SJCRH30 (cell line): Measurements from ENCODE around the gene CCND2. TPM values are rescaled to one million over a fixed set of nuclear protein-coding genes. Genes with fewer than 3 reads are reported as not detected.

Experiments used
- DNase-seq, 2 experiments: peaks; one replicate each; pipeline ENCODE4 v3.0.0-alpha.2; 2015 to 2020
- H3K27ac ChIP-seq: fragments of 250-450 bp; sonication (Bioruptor Pico); 2 replicates; pipeline ENCODE4 v1.5.1; 2020; ENCODE audit warnings: mild to moderate bottlenecking, moderate library complexity
- H3K27me3 ChIP-seq: fragments of 250-450 bp; sonication (Bioruptor Pico); 2 replicates; pipeline ENCODE4 v1.5.1; 2020; ENCODE audit warnings: mild to moderate bottlenecking, moderate library complexity
- H3K36me3 ChIP-seq: fragments of 250-450 bp; sonication (Bioruptor Pico); 2 replicates; pipeline ENCODE4 v1.5.1; 2020; ENCODE audit warnings: mild to moderate bottlenecking, moderate library complexity
- H3K4me1 ChIP-seq: fragments of 250-450 bp; sonication (Bioruptor Pico); 2 replicates; pipeline ENCODE4 v1.5.1; 2020; ENCODE audit warnings: mild to moderate bottlenecking, moderate library complexity
- H3K4me3 ChIP-seq: fragments of 250-450 bp; sonication (Bioruptor Pico); 2 replicates; pipeline ENCODE4 v1.5.1; 2020; ENCODE audit warnings: mild to moderate bottlenecking, moderate library complexity
- H3K9me3 ChIP-seq: fragments of 250-450 bp; sonication (Bioruptor Pico); replicated peaks from 2 replicates; pipeline ENCODE4 v1.5.1; 2020; ENCODE audit warnings: mild to moderate bottlenecking, moderate library complexity
- total RNA-seq: library from RNA; depleted of rRNA; stranded (reverse); fragments of >200 nt; shearing (Covaris generic); gene quantifications from 2 replicates; pipeline ENCODE4 v1.2.3, GENCODE V29; 2014

CCND2 gene
- total RNA-seq, 1 experiment from 2014 or later = 987 TPM

DNA sequence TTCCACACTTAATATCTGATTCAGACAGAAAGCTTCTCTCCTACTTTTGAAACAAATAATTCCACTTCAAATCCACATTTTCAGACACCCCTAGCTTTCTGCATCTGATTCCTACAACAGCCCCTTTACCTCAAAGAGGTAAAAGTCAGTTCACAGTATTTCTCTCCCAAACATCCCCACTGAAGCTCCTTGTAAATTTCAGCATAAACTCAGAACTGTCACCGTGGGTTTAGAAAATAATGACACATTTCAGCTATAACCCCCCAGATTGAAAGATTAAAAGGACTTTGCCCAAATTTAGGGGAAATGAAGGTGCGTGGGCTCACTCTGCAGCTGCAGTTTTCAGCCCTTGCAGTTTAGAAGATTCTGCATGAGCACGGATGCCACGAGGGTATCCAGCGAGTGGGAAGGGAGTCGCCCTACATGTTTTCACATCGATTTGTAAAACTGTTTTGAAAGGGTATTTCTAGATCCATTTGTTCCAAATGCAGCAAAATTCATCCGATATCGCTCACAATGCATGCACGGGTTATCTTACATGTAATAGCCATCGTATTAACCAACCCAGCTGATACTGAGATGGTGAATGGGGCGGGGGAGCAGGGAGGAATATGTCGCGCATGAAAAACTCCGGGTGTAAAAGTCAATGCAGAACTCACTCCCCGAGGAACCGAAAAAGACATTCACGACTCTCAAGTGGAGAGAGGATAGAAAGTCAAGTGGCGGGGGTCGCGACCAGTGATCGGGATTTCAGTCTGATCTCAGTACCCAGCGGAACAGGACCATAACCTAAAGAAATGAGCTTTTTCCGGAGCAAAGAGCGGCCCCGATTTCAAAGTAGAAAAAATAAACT is 5.0 kb upstream of the CCND2 start:
- Histone ChIP-seq H3K9me3 (no peaks in the 10 kb centered on the region), H3K27me3 (no peaks in the 10 kb centered on the region), H3K4me3 (peak overlapping the region; percentile 93), H3K27ac (peak overlapping the region; percentile 77), H3K4me1 (peaks cover 6% of the 10 kb centered on the region), H3K36me3 (no peaks in the 10 kb centered on the region)
- peak in 1 of 2 experiments; percentile 61 for DNase-seq

DNA sequence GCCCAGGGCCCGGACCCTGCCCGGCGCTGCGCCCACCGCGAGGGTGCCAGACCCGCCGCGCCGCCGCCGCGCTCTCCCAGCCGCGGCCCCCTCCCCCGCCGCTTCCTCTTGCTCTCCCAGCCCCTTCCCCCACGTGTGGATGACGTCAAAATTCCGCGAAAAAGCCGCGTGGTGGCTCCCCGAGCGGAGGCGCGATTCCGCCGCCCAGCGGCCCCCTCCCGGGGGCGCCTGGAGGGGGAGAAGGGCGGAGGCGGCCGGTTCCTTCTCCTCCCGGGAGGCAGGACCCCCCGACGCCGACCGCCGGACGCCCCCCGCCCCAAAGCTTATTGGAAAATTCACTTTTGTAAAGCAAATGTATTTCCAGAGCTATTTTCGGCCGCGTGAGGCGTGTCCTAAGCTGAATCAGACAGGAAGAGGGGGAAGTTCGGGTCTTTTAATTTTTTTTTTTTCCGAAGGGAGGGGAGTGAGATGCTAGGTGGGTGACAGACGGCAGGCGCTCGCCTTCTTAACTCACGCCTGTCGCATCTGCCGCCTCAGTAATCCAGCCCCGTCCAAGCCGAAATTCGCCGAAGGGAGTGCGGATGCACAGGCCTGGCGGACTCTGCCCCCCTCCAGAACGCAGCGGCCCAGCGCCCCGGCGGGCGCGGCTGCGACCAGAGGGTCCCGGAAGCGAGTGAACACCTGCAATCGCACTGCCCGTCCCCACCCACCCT is 4.1 kb upstream of the CCND2 start:
- Histone ChIP-seq H3K36me3 (peaks cover 6% of the 10 kb centered on the region), H3K4me3 (peak overlapping the region; percentile 93), H3K9me3 (no peaks in the 10 kb centered on the region), H3K4me1 (peaks cover 6% of the 10 kb centered on the region), H3K27me3 (no peaks in the 10 kb centered on the region), H3K27ac (peak overlapping the region; percentile 79)
- peak; percentile 91 to 93 for DNase-seq

DNA sequence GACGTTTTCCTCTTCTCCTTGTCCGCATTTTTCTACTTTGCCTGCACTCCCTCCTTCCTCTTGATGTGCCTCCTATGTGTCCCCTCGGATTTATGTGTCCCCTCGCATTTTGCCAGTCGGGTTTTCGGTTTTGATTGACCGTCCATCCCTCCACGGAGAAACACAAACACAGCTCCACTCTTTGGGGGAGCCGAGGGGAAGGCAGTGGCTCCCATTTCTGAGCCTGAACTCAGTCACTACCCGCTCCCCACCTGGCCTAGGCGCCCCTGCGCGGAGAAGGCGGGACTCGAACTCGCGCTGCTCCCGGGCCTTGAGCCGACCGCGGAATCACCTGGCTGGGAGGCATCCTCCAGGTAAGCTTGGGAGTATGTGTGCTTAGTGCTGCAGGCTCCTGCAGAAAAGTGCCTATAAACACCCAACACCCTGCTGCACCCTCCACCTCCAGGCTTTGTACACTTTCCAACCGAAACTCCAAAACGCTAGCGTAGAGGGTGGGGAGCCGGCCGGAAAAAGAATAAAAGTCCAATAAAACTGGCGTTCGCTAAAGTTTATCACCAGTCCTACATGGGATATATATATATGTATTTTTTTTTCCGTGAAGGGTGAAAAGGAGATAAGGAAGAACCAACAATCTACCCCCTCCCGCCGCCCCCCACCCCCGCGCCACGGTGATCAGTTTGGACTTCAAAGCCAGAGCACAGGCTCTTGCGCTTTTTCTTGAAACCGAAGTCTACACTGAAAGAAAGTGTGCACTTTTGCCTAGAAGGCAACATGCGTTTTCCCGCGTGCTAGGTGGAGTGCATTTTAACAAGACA is 3.3 kb upstream of the CCND2 start:
- Histone ChIP-seq H3K27ac (peak overlapping the region; percentile 79), H3K9me3 (no peaks in the 10 kb centered on the region), H3K4me1 (peaks cover 6% of the 10 kb centered on the region), H3K36me3 (peaks cover 13% of the 10 kb centered on the region), H3K27me3 (no peaks in the 10 kb centered on the region), H3K4me3 (peak overlapping the region; percentile 93)
- DNase-seq = no peak

DNA sequence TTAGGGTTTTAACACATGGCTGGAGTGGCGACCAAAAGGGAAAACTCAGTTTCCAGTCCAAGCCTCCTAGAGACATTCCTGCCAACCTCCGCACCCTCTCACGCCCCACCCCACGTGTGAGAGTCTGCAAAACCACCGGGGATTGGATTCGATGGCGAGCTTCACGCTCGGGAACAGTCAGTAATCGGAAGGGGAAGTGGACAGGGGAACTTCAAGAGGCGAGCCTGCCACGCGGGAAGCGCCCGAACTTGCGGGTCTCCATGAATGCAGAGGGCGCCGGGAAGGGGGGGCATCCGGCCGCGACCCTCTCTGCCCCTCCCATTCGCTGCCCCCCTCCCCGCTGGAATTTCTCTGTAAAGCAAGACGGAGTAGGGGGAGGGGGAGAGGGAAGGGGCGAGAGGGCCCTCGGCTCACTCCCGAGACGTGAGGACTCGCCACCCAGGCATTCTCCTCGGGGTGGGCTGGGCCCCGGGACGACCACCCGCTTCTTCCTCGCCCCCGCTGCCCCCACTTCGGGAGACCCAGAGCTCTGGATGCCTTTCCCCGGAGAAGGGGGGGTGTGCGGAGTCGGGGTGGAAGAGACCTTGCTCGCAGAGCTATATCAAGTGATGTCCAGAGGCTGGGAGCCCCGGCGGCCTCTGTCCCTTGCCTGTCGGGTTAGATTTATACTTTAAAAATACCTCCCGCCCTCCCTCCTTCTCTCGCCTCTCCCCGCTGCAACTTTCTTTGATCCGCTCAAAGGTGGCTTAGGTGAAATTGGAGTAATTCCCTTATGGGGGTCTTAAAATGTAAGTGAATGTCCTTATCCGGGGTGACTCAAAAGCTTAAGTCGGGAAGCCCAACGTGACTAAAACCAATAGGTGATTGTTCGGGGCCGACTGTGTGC is 2.5 kb upstream of the CCND2 start:
- H3K27me3 ChIP-seq = no peaks in the 10 kb centered on the region
- peak overlapping the region; percentile 79 for H3K27ac ChIP-seq
- H3K36me3 ChIP-seq = peaks cover 22% of the 10 kb centered on the region
- H3K4me3 ChIP-seq = peak overlapping the region; percentile 93
- H3K9me3 ChIP-seq = no peaks in the 10 kb centered on the region
- DNase-seq = peak; percentile 66 to 67
- peaks cover 6% of the 10 kb centered on the region for H3K4me1 ChIP-seq

DNA sequence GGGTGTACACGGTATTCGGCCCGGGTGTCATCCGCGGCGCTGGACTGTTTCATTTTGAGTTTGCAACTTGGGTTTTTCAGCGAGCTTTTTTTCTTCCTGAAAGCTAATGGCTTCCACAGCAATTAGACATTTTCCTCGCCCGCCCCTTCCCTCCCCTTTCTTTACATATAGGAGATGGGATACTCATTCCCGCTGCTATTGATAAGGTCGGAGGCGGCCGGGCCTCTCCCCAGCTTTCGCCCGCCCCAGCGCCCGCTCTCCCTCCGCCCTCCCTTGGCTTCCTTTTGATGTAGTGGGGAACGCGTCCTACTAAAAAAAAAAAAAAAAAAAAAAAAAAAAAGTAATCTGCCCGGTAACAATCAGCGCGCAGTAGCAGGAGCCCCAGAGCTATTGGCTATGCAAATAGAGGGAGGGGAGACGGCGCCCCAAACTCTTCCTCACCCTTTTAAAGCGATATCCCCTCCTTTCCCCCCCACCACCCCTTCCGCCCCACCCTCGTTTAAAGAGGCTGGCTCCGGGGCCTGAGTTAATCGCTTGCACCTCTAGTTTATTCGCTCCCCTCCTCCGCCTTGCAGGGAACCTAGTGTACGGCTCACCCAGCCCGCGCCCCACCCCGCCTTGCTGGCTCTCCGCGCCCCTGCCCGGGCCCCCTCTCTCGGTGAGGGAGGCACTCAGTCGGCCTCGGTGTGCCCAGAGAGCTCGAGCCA is 1.7 kb upstream of the CCND2 start:
- Histone ChIP-seq H3K27ac (peak overlapping the region; percentile 89), H3K4me1 (peaks cover 6% of the 10 kb centered on the region), H3K27me3 (no peaks in the 10 kb centered on the region), H3K36me3 (peaks cover 29% of the 10 kb centered on the region), H3K9me3 (no peaks in the 10 kb centered on the region), H3K4me3 (peak overlapping the region; percentile 93)
- peak; percentile 83 to 85 for DNase-seq

DNA sequence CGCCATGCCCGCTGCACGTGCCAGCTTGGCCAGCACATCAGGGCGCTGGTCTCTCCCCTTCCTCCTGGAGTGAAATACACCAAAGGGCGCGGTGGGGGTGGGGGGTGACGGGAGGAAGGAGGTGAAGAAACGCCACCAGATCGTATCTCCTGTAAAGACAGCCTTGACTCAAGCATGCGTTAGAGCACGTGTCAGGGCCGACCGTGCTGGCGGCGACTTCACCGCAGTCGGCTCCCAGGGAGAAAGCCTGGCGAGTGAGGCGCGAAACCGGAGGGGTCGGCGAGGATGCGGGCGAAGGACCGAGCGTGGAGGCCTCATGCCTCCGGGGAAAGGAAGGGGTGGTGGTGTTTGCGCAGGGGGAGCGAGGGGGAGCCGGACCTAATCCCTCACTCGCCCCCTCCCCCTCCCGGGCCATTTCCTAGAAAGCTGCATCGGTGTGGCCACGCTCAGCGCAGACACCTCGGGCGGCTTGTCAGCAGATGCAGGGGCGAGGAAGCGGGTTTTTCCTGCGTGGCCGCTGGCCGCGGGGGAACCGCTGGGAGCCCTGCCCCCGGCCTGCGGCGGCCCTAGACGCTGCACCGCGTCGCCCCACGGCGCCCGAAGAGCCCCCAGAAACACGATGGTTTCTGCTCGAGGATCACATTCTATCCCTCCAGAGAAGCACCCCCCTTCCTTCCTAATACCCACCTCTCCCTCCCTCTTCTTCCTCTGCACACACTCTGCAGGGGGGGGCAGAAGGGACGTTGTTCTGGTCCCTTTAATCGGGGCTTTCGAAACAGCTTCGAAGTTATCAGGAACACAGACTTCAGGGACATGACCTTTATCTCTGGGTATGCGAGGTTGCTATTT is 914 bp upstream of the CCND2 start:
- H3K4me1 ChIP-seq = peaks cover 7% of the 10 kb centered on the region
- peak overlapping the region; percentile 93 for H3K4me3 ChIP-seq
- H3K9me3 ChIP-seq = no peaks in the 10 kb centered on the region
- peak; percentile 73 for DNase-seq
- peaks cover 37% of the 10 kb centered on the region for H3K36me3 ChIP-seq
- peak overlapping the region; percentile 89 for H3K27ac ChIP-seq
- H3K27me3 ChIP-seq = no peaks in the 10 kb centered on the region

DNA sequence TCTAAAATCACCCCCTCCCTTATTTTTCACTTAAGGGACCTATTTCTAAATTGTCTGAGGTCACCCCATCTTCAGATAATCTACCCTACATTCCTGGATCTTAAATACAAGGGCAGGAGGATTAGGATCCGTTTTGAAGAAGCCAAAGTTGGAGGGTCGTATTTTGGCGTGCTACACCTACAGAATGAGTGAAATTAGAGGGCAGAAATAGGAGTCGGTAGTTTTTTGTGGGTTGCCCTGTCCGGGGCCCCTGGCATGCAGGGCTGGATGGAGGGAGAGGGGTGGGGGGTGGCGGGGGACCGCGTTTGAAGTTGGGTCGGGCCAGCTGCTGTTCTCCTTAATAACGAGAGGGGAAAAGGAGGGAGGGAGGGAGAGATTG is 300 bp upstream of the CCND2 start:
- DNase-seq = no peak
- H3K27ac ChIP-seq = peak overlapping the region; percentile 89
- peaks cover 12% of the 10 kb centered on the region for H3K4me1 ChIP-seq
- H3K27me3 ChIP-seq = no peaks in the 10 kb centered on the region
- no peaks in the 10 kb centered on the region for H3K9me3 ChIP-seq
- peaks cover 43% of the 10 kb centered on the region for H3K36me3 ChIP-seq
- H3K4me3 ChIP-seq = peak overlapping the region; percentile 93

DNA sequence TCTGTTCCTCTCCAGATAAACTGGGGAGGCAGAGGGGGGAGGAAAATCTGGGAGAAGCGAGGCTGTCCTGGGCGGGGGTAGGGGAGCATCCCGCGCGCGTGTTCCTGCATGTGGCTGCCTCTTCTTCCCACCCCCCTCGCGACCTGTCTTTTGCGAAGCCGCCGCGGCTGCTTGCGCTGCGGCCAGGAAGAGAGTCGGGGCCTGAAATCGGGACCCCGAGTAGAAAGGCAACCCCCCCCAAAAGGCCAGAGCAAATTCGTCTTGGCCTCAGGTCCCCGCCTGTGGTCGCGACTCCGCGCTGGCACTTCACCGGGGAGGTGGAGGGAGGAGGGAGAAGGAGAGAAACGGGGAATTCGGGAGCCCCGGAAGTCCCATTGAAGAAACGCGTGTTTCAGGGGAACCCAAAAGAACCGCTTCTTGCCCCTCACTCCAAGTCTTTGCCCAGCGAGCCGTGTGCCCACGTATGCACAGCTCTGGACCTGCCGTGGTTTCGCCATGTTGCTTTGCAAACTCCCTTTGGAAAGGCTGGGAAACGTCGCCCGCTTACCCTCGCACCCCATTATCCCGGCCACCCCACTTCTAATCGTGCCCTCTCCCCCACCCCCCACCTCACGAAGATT is 944 bp downstream of the CCND2 start:
- H3K36me3 ChIP-seq = peaks cover 56% of the 10 kb centered on the region
- H3K9me3 ChIP-seq = no peaks in the 10 kb centered on the region
- H3K4me3 ChIP-seq = peak overlapping the region; percentile 93
- peak overlapping the region; percentile 89 for H3K27ac ChIP-seq
- H3K27me3 ChIP-seq = no peaks in the 10 kb centered on the region
- DNase-seq = peak; percentile 48 to 52
- peaks cover 13% of the 10 kb centered on the region for H3K4me1 ChIP-seq

DNA sequence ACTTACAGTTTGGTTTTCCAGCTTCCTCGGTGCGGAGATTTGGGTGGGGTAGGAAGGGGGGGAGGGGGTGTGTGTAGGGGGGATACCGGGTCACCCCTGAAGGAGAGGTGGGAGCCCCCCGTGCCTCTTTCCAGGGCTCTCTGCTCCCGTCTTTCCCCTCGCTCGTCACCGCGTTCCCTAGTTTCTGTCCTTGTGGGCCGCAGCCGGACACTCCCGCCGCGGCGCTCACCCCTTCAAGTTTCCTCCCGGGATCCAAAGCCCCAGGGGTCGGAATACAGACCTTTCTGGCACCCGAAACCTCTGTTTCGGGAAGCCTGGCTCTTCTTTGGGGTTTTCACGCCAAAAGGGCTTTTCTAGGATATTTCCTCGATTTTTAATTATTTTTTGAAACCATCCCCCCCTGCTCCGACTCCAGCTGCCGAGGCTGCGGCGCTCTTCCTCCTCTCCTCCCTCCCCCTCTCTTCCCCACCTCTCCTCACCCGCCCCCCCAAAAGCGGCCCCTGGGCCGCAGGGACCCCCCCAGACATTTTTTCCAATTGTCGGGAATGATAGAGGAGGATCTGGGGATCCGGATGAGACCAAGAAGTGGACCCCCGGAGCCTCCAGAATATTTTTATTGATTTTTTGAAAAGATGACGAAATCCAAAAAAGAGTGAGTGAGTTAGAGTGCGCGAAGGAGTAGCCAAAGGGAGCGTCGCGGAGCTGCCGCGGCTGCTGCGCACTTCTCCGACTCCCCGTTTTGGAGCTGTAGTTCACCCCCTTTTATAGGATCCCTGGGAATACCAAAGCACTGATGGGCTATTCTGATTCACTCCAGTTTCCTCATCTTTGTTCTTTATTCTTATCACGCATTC is 1.7 kb downstream of the CCND2 start:
- no peaks in the 10 kb centered on the region for H3K9me3 ChIP-seq
- no peaks in the 10 kb centered on the region for H3K27me3 ChIP-seq
- peak in 1 of 2 experiments; percentile 47 for DNase-seq
- peaks cover 14% of the 10 kb centered on the region for H3K4me1 ChIP-seq
- H3K36me3 ChIP-seq = peaks cover 63% of the 10 kb centered on the region
- peak overlapping the region; percentile 93 for H3K4me3 ChIP-seq
- H3K27ac ChIP-seq = peak overlapping the region; percentile 89

DNA sequence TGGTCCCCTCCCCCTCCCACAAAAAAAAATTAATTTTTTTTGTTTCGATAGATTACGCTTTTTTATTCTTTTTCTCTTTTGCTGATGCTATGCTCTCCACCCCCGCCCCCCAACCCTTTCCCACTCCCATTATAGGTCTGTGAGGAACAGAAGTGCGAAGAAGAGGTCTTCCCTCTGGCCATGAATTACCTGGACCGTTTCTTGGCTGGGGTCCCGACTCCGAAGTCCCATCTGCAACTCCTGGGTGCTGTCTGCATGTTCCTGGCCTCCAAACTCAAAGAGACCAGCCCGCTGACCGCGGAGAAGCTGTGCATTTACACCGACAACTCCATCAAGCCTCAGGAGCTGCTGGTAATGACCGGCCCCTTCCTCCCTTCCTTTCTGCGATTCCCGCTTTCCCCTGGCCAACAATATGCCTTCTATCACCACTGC is 2.3 kb downstream of the CCND2 start:
- H3K27ac ChIP-seq = peak overlapping the region; percentile 89

DNA sequence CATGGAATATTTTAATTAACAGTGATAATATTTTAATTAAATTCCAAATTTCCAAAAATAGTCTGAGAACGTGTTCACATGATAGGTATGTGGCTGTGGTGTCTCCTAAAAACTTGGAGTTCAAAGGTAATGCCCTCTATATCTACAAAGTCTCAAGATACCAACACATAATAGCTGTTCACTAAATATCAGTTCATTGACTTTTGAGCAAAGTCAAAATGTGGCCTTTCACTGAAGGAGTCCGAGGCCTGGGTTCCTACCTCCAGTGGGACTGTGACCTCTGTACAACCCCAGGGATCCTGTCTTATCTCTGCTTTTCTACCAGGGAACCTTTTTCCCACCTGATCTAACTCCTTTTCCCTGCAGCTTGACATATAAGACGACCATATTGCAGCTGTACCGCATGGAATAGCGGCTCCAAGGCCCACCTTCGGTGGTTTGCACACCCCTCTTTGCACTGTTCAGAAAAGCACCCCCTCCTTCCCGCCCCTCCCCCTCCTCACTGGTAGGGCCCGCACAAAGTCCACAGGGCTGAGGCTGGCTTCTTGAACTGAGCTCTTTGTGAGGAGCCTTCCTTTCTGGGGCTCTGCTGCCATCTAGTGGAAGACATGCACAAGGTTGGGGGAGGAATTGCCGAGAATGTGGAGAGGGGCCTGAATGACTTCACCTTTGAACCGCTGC is 3.1 kb downstream of the CCND2 start:
- no peaks in the 10 kb centered on the region for H3K9me3 ChIP-seq
- peak; percentile 93 to 98 for DNase-seq
- peaks cover 77% of the 10 kb centered on the region for H3K36me3 ChIP-seq
- H3K27ac ChIP-seq = peak overlapping the region; percentile 89
- H3K4me3 ChIP-seq = peak overlapping the region; percentile 93
- H3K27me3 ChIP-seq = no peaks in the 10 kb centered on the region
- H3K4me1 ChIP-seq = peaks cover 15% of the 10 kb centered on the region

More for the DNA sequence above, 2.3 kb downstream of the CCND2 start:
- Histone ChIP-seq H3K9me3 (no peaks in the 10 kb centered on the region), H3K4me1 (peaks cover 15% of the 10 kb centered on the region), H3K36me3 (peaks cover 70% of the 10 kb centered on the region), H3K4me3 (peak overlapping the region; percentile 93), H3K27me3 (no peaks in the 10 kb centered on the region)
- DNase-seq = peak in 1 of 2 experiments; percentile 61
